Transverse colon (tissue), 4 donors: ENCODE results near the gene TNNI2. TPM values are rescaled to one million over a fixed set of nuclear protein-coding genes. Genes with fewer than 3 reads are reported as not detected.

Source experiments
- DNase-seq: peaks from one replicate; pipeline ENCODE4 v3.0.0-alpha.2; 2019
- H3K27ac ChIP-seq, 4 donors: fragments of 200-600 bp; sonication (generic); 2 replicates each; pipeline ENCODE4 v1.5.1; 2016 to 2018; ENCODE audit warnings: inconsistent platforms in 4 of 4
- H3K27me3 ChIP-seq: fragments of 200-600 bp; sonication (generic); 2 replicates; pipeline ENCODE4 v1.5.1; 2017; ENCODE audit warnings: inconsistent platforms
- H3K36me3 ChIP-seq, 4 donors: fragments of 200-600 bp; sonication (generic); 2 replicates each; pipeline ENCODE4 v1.5.1; 2017 to 2019; ENCODE audit warnings: inconsistent platforms in 4 of 4
- H3K4me1 ChIP-seq, 4 donors: fragments of 200-600 bp; sonication (generic); 2 replicates each; pipeline ENCODE4 v1.5.1; 2017 to 2020; ENCODE audit warnings: inconsistent platforms in 4 of 4
- H3K4me3 ChIP-seq, 4 donors: fragments of 200-600 bp; sonication (generic); 1 replicate in 1 of 4; 2 replicates in 3 of 4; pipeline versions ENCODE4 v1.5.1 to v1.6.1; 2017 to 2019; ENCODE audit warnings: inconsistent platforms in 4 of 4
- H3K9me3 ChIP-seq, 2 donors: fragments of 200-600 bp; sonication (generic); 2 replicates each; pipeline ENCODE4 v1.5.1; 2017 to 2019; ENCODE audit warnings: inconsistent platforms in 2 of 2
- EP300 ChIP-seq: sonication (generic); formaldehyde crosslinking; IDR thresholded peaks from one replicate; pipeline ENCODE4 v1.6.1; 2017; ENCODE audit warnings: antibody characterized with exemption, low read depth
- POLR2A ChIP-seq: fragments of 450-650 bp; IDR thresholded peaks from one replicate; pipeline ENCODE4 v1.6.1; 2016; ENCODE audit warnings: antibody characterized with exemption, mild to moderate bottlenecking, moderate library complexity
- POLR2AphosphoS5 ChIP-seq, 3 donors: sonication (generic); formaldehyde crosslinking; IDR thresholded peaks; one replicate each; pipeline ENCODE4 v1.6.1; 2016; ENCODE audit warnings: antibody characterized with exemption in 3 of 3
- WGBS, 2 donors: methylation state at CpG; one replicate each; pipeline ENCODE4 v1.1.5; 2018; ENCODE audit warnings: low coverage in 1 of 2; 5-methylcytosine and 5-hydroxymethylcytosine counted together
- in situ Hi-C, 4 donors: fragments of 200-750 bp; cut with MboI; loops; one replicate each; pipeline versions ENCODE4 v1.15.0 to v1.15.1; 2017; ENCODE audit warnings: low sequenced_read_pairs in 3 of 4, low pct_ligation_motif_present in 1 of 4, low pct_unique_long_range_greater_than_20kb in 1 of 4
- intact Hi-C: fragments of 100-400 bp; cut with DNase I; formaldehyde crosslinking; loops from one replicate; pipeline ENCODE4 v1.15.1; 2023; ENCODE audit warnings: low total_unique reads
- total RNA-seq, 4 donors: library from RNA; depleted of rRNA; stranded (reverse); fragments of >200 nt; gene quantifications; one replicate each; pipeline ENCODE4 v1.1.0, GENCODE V29; 2016
- TF ChIP-seq, protein P1 (sequence below), 5 experiments: fragments of 200-600 bp in 3 of 5; fragments of 450-650 bp in 2 of 5; sonication (generic) in 3 of 5; IDR thresholded peaks; 1 replicate in 2 of 5; 2 replicates in 3 of 5; pipeline ENCODE4 v1.5.1; 2016 to 2017; ENCODE audit warnings: antibody characterized with exemption in 5 of 5, inconsistent platforms in 3 of 5, mild to moderate bottlenecking in 2 of 5, moderate library complexity in 1 of 5

The TNNI2 gene
- total RNA-seq, 4 donors from 2014 or later: 3.5 to 35.9 TPM; not detected in 2

DNA sequence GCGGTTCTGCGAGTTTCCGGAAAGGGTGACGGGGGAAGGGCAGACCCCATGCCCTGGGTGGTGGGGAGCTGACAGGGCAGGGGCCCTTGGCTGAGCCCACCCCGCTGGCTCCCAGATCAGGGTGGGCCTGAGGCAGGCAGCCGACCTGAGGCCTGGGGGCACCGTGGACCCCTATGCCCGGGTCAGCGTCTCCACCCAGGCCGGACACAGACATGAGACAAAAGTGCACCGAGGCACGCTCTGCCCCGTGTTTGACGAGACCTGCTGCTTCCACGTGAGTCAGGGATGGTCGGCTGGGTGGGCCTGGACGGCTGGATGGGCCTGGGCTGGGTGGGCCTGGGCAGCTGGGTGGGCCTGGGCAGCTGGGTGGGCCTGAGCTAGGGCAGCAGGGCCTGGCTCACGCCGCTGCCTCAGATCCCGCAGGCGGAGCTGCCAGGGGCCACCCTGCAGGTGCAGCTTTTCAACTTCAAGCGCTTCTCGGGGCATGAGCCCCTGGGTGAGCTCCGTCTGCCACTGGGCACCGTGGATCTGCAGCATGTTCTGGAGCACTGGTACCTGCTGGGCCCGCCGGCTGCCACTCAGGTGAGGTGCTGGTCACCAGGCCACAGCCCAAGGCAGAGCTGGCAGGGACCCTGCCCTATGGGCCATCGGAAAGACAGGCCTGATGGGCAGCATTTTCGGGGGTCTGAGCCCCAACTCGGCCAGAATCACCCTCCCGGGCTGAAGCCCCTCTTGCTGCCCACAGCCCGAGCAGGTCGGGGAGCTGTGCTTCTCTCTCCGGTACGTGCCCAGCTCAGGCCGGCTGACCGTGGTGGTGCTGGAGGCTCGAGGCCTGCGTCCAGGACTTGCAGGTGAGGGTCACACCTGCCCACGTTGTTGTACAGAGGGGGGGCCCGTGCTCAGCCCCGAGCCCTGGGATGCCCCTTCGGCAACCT, 2.5 kb upstream of the TNNI2 start:
- intact Hi-C loops (loop anchor here (5.0 kb wide), 1 partner anchor 316 kb away; no protein-coding TSS in a partner anchor), in situ Hi-C loops (no loop called here)
- no peaks in the 10 kb centered on the region for H3K9me3 ChIP-seq
- H3K4me3 ChIP-seq: no peak overlapping the region
- no peak for DNase-seq
- peaks cover 25 to 39% (median 37%) of the 10 kb centered on the region in 4 donors for H3K4me1 ChIP-seq
- no peaks in the 10 kb centered on the region for H3K27me3 ChIP-seq
- H3K27ac ChIP-seq: no peak overlapping the region
- TF ChIP-seq, protein P1, sequence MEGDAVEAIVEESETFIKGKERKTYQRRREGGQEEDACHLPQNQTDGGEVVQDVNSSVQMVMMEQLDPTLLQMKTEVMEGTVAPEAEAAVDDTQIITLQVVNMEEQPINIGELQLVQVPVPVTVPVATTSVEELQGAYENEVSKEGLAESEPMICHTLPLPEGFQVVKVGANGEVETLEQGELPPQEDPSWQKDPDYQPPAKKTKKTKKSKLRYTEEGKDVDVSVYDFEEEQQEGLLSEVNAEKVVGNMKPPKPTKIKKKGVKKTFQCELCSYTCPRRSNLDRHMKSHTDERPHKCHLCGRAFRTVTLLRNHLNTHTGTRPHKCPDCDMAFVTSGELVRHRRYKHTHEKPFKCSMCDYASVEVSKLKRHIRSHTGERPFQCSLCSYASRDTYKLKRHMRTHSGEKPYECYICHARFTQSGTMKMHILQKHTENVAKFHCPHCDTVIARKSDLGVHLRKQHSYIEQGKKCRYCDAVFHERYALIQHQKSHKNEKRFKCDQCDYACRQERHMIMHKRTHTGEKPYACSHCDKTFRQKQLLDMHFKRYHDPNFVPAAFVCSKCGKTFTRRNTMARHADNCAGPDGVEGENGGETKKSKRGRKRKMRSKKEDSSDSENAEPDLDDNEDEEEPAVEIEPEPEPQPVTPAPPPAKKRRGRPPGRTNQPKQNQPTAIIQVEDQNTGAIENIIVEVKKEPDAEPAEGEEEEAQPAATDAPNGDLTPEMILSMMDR (IDR thresholded peaks at IDR 0.05): no peak
- no peak for TF ChIP-seq POLR2A
- no peak for TF ChIP-seq EP300
- no peak for TF ChIP-seq POLR2AphosphoS5 (IDR thresholded peaks at IDR 0.05)
- H3K36me3 ChIP-seq: no peaks in the 10 kb centered on the region
- 93% methylated on average over 23 of the region's 43 CpGs; no CpG with 5 or more reads in 1 of the 2 donors for WGBS, 2 donors

GRCh38 chr11:1837171-1838076, 1.4 kb upstream of the TNNI2 start:
- 67% methylated on average over 33 of the region's 38 CpGs; no CpG with 5 or more reads in 1 of the 2 donors for WGBS, 2 donors
- H3K27ac ChIP-seq: no peak overlapping the region

GRCh38 chr11:1838077-1838425, 730 bp upstream of the TNNI2 start:
- WGBS, 2 donors: 59% methylated on average over 17 of the region's 17 CpGs; no CpG with 5 or more reads in 1 of the 2 donors
- TF ChIP-seq POLR2A: no peak
- TF ChIP-seq, protein P1 (IDR thresholded peaks at IDR 0.05): peak in 1 of 5 experiments; percentile 9

More at GRCh38 chr11:1837171-1838076, 1.4 kb upstream of the TNNI2 start:
- in situ Hi-C loops: no loop called here
- Histone ChIP-seq H3K9me3 (no peaks in the 10 kb centered on the region), H3K27me3 (no peaks in the 10 kb centered on the region), H3K4me3 (no peak overlapping the region), H3K36me3 (no peaks in the 10 kb centered on the region), H3K4me1 (peaks cover 14 to 28% (median 26%) of the 10 kb centered on the region in 4 donors)
- TF ChIP-seq, protein P1 (IDR thresholded peaks at IDR 0.05): peak; percentile 82 to 90 (median 83)
- TF ChIP-seq EP300: no peak
- DNase-seq: peak; percentile 76
- intact Hi-C loops: loop anchor here (5.0 kb wide), 1 partner anchor 315 kb away; no protein-coding TSS in a partner anchor

More at GRCh38 chr11:1838077-1838425, 730 bp upstream of the TNNI2 start:
- intact Hi-C loops (loop anchor here (5.0 kb wide), 1 partner anchor 314 kb away; no protein-coding TSS in a partner anchor), in situ Hi-C loops (no loop called here)
- Histone ChIP-seq H3K27ac (no peak overlapping the region), H3K36me3 (no peaks in the 10 kb centered on the region), H3K27me3 (no peaks in the 10 kb centered on the region), H3K4me1 (peaks cover 7 to 24% (median 19%) of the 10 kb centered on the region in 4 donors), H3K9me3 (no peaks in the 10 kb centered on the region), H3K4me3 (no peak overlapping the region)
- no peak for DNase-seq
